ENCODE data around the gene CDH6. TPM values are rescaled to one million over a fixed set of nuclear protein-coding genes. Genes with fewer than 3 reads are reported as not detected.

CDH6 gene
- total and polyA plus RNA-seq, 2 of the 4 experiments (the other 2 are of a cell fraction), result 72.2 to 232 TPM

- ChIA-PET POLR2A (ENCODE audit: unreplicated experiment) (no interaction called here), CTCF (no interaction called here)
- Histone ChIP-seq H2BK20ac (ENCODE audit: low read depth, low read length) (no peak overlapping the region), H3K14ac (replicated peaks; ENCODE audit: low read depth, low read length) (no peak overlapping the region), H4K8ac (ENCODE audit: low read depth in 2 of 2, low read length in 2 of 2) (no peak overlapping the region), H3K9ac (ENCODE audit: low read depth, low read length) (no peak overlapping the region), H3K9me3 (ENCODE audit: control insufficient read depth, insufficient read depth, low read length) (no peaks in the 10 kb centered on the region), H3K18ac (ENCODE audit: low read depth, low read length) (no peak overlapping the region), H2AK5ac (ENCODE audit: low read depth, low read length) (peak overlapping the region; percentile 43; the same call in 1 of the 2 replicates), H4K5ac (ENCODE audit: low read depth, low read length) (no peak overlapping the region), H3K4me2 (ENCODE audit: low read depth, low read length) (no peak overlapping the region), H3K56ac (ENCODE audit: extremely low read depth, insufficient read depth, low read length) (no peak overlapping the region), H3K27ac (ENCODE audit: insufficient read depth, low read length) (no peak overlapping the region), H2BK15ac (ENCODE audit: low read depth, low read length) (no peak overlapping the region; the same call in 2 of the 3 replicates), H2BK5ac (ENCODE audit: low read depth, low read length, poor library complexity, severe bottlenecking) (no peak overlapping the region), H3K79me1 (ENCODE audit: low read depth in 1 of 2, low read length in 2 of 2) (no peaks in the 10 kb centered on the region), H3K4ac (ENCODE audit: low read depth, low read length) (no peak overlapping the region), H3K27me3 (ENCODE audit: control insufficient read depth, insufficient read depth, low read length) (no peaks in the 10 kb centered on the region), H3K9me1 (ENCODE audit: insufficient read depth, low read length) (peaks cover 3% of the 10 kb centered on the region; the same call in 1 of the 2 replicates), H3K36me3 (ENCODE audit: control insufficient read depth, insufficient read depth, low read length) (no peaks in the 10 kb centered on the region), H2AFZ (replicated peaks; ENCODE audit: low read length, poor library complexity) (no peak overlapping the region), H3K4me1 (ENCODE audit: control insufficient read depth, insufficient read depth, low read length) (peaks cover 2% of the 10 kb centered on the region), H4K91ac (ENCODE audit: insufficient read depth, low read depth, low read length) (no peak overlapping the region), H2BK120ac (ENCODE audit: low read depth, low read length) (no peak overlapping the region), H3K4me3 (ENCODE audit: insufficient read depth, low read depth, low read length) (no peak overlapping the region), H2AK9ac (replicated peaks; ENCODE audit: low read depth, low read length, poor library complexity) (no peak overlapping the region), H4K20me1 (ENCODE audit: insufficient read depth, low read length) (no peaks in the 10 kb centered on the region), H3K23ac (ENCODE audit: low read depth, low read length) (no peak overlapping the region)
- DNase-seq (no peak), ATAC-seq (ENCODE audit: low read depth) (no peak)
- in situ Hi-C loops (cut with MboI; ENCODE audit: low sequenced_read_pairs) (no loop called here), dilution Hi-C loops (cut with HindIII; ENCODE audit: low sequenced_read_pairs, unreplicated experiment) (no loop called here), intact Hi-C loops (cut with micrococcal nuclease) (no loop called here)
- TF ChIP-seq BHLHE40 (IDR thresholded peaks at IDR 0.05; ENCODE audit: low read depth, low read length) (no peak), POLR2A (IDR thresholded peaks at IDR 0.05; ENCODE audit: low read depth, low read length) (no peak), RFX5 (IDR thresholded peaks at IDR 0.05; ENCODE audit: low read depth, low read length) (no peak), ELK1 (IDR thresholded peaks at IDR 0.05; ENCODE audit: borderline replicate concordance, low read depth, low read length) (no peak), RCOR1 (IDR thresholded peaks at IDR 0.05; ENCODE audit: insufficient replicate concordance, low read length) (no peak), FOS (IDR thresholded peaks at IDR 0.05; ENCODE audit: low read depth, low read length) (no peak), CEBPB (IDR thresholded peaks at IDR 0.05; ENCODE audit: low read depth, low read length) (no peak), CTCF (conservative IDR thresholded peaks at IDR 0.05; ENCODE audit: low read depth, low read length) (no peak), SMC3 (IDR thresholded peaks at IDR 0.05; ENCODE audit: low read depth, low read length) (no peak), MAZ (IDR thresholded peaks at IDR 0.05; ENCODE audit: borderline replicate concordance, low read depth, low read length) (no peak), MXI1 (IDR thresholded peaks at IDR 0.05; ENCODE audit: borderline replicate concordance, low read depth, low read length) (no peak), MAFK (IDR thresholded peaks at IDR 0.05; ENCODE audit: low read depth, low read length) (no peak), NFE2L2 (IDR thresholded peaks at IDR 0.05; ENCODE audit: low read depth, low read length) (no peak), RAD21 (IDR thresholded peaks at IDR 0.05; ENCODE audit: low read length) (no peak), USF2 (IDR thresholded peaks at IDR 0.05; ENCODE audit: low read depth, low read length) (no peak)
- BruUV-seq (replicated peaks), result no TSS peak
- 100% methylated on average over 1 of the region's 6 CpGs; no CpG with 5 or more reads in 1 of the 2 experiments for WGBS, 2 experiments (ENCODE audit: extremely low coverage in 2 of 2, insufficient read length in 1 of 2)
Observed at GRCh38 chr5:31377274-31377946, 183.9 kb downstream of the CDH6 start.

Data from IMR-90 (cell line).